ENCODE results near the gene SHANK3. TPM values are rescaled to one million over a fixed set of nuclear protein-coding genes. Genes with fewer than 3 reads are reported as not detected.

SHANK3 gene
- total RNA-seq, 1 experiment from 2014 or later = 1.2 TPM

DNA sequence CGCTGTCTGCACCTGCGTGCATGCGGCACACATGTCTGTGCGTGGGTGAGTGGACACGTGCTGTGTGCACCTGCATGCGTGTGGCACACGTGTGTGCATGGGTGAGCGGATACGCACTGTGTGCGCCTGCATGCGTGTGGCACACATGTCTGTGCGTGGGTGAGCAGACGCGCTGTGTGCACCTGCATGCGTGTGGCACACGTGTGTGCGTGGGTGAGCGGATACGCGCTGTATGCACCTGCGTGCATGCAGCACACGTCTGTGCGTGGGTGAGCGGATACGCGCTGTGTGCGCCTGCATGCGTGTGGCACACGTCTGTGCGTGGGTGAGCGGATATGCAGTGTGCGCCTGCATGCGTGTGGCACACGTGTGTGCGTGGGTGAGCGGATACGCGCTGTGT, 38.3 kb downstream of the SHANK3 start:
- DNase-seq (ENCODE audit: extremely low read depth, low read depth) = no peak

DNA sequence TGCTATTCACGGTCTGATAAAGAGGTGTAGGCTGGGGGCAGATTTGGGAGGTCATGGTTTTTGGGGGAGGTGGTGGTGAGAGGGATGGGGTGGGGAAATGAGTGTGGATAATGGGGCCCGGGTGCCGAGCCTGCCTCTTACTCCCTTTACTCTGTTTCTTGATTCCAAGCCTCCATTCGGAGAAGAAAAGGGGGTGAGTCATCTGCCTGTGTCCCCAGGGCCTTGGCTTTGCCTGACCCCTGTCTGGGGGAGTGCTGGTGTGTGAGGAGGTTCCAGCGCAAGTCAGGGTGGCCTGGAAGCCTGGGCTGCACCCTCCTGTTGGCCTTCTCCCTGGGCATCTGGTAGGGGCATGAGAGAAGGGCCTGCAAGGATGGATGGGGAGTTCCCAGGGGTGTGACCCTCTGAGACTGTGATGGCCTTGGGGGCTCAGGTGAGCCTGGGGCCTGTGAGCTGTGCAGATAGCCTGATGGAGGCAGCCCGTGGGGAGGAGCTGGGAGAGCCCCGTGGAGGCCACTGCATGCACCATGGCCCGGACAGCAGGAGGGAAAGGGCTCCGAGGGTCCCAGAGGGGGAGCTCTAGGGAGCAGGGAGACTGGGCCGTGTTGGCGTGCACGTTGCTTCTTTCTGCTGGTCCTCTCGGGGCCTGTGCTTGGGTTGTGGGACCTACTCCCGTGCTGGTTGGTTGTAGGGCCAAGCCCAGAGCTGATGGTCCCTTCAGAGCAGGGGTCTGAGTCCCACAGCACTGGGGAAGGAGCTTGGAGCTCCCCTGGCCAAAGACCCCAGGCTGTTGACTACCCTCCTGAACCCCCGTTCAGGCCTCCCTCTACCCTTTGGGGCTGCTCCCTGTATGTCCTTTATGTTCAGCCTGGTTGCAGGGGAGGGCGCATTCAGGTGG, 39.1 kb downstream of the SHANK3 start:
- no peak for DNase-seq (ENCODE audit: extremely low read depth, low read depth)

DNA sequence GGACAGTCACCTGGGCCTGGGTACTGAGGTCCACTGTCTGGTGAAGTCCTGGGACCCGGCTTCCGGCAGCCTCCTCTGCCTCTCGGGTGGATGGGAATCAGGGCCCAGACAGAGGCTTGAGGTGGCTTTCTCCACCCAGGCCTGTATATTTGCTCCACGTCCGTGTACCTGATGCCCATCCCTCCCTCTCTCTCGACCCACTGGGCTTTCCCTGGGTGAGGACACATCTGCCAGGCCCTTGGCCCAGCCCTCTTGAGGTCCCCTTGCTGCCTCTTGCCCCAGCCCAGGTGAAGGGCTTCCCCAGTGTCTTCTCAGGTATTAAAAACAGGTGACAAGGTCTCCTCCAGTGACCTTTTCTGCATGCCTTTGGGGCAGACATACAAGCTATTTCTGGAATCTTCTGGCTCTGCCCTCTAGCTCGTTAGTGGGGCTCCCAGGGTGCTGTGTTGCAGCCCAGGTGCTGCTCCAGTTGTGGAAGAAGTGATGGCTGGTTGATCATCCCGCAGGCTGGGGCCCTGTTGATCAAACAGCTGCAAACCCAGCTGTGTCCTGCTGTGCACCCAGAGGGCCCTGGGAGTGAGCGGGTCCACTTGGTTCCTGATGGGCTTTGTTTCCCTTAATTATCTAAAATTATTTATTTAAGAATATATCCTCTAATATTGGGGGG, 39.9 kb downstream of the SHANK3 start:
- no peak for DNase-seq (ENCODE audit: extremely low read depth, low read depth)

DNA sequence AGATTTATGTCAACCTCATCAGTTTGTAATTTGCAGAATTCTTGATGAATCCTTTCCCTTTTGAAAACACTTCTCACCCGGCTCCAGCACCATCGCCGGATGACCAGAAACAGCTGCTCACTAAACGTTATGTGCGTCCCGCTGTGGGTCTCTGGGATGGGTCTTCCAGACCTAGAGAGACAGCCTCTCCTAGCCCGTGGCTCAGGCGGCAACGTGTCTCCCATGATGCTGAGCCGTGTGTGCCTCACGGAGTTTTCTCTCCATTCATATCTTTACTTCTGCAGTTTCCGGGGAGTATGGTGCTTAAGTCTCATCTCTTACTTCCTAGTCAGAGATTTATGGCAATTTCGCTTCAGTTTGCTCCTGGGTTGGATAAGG, 40.4 kb downstream of the SHANK3 start:
- DNase-seq (ENCODE audit: extremely low read depth, low read depth) = no peak

DNA sequence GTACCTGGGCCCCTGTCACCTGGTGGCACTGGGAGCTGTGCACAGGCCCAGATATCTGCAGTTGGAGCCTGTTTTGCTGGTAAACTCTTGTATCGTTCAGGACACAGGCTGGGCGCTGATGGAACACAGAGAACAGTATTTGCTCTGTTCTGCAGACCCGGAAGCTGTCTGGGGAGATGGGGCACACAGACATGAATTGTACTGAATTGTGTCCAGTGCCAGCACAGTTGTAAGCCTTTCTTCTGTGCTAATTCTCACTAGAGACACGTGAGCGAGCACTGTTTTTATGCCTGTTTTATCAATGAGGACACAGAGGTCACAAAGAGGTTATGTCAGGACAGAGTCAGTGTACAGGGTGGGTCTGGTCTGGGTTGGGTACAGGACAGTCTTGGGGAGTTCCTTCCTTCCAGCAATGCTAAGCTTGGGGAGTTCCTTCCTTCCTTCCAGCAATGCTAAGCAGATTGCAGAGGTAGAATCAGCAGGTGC, 41.0 kb downstream of the SHANK3 start:
- no peak for DNase-seq (ENCODE audit: extremely low read depth, low read depth)

DNA sequence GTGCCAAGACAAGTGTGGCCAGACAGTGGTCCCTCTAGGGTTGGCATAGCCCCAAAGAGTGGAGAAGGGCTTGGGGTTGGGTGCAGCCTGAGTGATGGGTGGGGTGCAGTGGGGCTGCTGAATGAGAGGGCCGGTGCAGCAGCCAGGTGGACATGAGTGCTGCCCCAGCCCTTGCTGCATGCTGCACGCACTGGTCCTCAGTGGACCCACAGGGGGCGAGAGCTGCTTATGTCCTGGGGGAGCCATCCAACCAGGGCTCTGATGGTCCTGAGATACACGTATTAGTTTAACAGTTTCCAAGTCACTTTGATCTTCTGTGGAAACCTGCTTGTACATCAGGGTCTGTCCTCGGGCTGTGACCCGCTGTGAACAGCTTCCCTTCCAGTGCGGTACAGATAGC, 41.5 kb downstream of the SHANK3 start:
- no peak for DNase-seq (ENCODE audit: extremely low read depth, low read depth)

DNA sequence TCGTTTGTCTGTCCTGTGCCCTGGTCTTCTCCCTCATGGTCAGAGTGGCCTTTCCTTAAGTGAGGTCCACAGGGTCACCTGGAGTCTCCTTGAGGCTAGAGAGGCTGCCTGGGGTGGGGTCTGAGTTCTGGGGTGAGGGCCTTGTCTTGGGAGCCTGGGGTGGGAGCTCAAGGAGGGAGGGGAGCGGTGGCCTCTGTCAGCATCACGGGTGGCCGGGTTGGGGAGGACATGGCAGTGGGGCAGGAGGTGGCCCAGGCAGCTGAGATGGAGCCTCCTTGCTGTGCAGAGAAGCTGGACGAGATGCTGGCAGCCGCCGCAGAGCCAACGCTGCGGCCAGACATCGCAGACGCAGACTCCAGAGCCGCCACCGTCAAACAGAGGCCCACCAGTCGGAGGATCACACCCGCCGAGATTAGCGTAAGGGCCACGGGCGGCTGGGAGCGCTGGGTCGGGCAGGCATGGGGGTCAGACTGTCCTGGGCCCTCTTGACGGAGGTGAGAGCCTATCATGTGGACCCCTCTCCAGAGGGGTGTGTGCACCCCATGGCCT, 42.1 kb downstream of the SHANK3 start:
- no peak for DNase-seq (ENCODE audit: extremely low read depth, low read depth)

DNA sequence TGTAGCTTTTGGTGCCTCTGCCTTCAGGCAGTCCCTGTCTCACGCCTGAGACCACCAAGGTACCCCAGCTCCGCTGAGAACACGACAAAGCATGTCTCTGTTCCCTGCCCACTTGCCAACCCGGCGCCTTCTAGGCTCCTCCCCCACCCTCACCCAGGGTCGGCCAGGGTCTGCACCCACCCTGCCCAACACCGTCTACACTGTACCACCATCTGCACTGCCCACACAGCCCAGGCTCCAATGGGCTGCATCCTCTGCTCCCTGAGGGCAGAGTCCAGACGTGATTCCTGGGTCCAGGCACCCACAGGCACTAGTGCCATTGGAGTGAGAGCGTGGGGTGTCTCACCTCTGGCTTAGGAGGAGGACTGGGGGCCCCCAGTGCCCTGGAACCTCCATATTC, 42.6 kb downstream of the SHANK3 start:
- no peak for DNase-seq (ENCODE audit: extremely low read depth, low read depth)

DNA sequence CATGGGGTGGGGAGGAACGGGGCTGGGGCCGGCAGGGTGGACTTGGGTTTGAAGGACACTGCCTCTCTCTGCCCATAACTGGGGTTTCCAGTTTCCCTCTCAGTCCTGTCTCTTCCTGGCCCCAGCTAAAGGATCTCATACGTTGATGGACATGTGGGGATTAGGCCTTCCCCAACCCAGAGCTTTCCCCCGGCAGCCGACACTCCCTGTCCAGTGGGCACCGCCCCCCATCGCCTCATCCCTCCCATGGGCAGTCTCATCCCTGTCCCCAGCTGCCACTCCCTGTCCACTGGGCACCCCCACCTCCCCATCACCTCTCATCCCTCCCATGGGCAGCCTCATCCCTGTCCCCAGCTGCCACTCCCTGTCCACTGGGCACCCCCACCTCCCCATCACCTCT, 43.2 kb downstream of the SHANK3 start:
- DNase-seq (ENCODE audit: extremely low read depth, low read depth) = no peak

DNA sequence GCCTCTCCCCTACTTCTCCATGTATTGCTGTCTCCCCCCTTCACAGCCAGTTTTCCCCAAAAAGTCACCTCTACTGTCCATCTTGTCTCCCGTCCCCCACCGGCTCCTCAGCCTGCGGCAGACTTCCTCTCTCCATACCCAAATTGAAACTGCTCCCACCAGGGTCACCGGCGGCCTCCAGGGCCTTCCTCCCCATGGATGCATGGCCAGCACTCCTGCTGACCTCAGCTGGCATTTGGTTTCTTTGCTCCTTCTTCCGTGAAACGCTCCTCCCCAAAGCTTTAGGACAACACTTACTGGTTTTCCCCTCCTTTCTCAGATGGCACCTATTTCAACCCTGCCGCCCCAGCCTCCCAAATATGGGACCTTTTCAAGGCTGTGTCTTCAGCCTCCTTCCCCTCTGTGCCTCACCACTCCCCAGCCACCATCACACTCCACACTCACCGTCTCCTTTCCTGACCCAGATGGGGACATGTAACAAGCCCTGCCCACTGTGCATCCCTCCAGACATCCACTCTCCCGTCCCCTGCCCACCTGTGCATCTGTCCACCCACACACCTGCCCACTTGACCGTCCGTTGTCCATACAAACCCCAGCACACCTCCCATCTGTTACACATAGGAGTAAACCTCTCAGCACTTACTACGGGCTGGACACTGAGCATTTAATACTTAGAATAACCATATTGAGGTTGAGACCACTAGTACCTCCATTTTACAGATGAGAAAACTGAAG, 43.8 kb downstream of the SHANK3 start:
- DNase-seq (ENCODE audit: extremely low read depth, low read depth) = no peak

DNA sequence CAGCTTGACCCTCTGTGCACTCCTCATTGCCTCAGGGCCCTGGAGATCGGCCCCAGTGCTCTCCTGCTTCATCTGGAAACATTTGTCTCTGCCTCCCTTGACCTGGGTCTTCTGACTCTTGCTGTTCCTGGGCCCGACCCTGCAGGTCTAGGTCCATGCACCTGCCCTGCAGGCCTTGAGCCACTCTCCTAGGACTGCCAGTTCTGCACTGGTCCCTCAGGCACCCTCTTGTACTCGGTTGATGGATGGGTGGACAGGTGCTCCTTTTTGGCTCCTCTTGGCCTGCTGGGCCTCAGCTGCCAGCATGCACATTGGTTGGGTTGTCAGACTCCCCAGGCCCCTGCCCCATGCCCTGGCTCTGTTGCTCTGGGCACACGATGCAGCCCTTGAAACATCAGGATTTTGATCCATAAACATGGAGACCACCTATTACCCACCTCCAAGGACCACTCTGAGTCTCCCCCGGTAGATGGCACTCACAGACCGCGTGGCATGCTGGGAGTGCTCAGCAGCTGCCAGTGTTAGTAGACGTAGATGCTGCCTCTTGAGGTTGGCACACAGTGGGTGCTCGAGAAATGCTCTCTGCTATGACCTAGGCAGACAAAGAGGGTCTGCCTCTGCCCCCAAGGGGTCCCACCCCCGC, 45.2 kb downstream of the SHANK3 start:
- DNase-seq (ENCODE audit: extremely low read depth, low read depth) = no peak

DNA sequence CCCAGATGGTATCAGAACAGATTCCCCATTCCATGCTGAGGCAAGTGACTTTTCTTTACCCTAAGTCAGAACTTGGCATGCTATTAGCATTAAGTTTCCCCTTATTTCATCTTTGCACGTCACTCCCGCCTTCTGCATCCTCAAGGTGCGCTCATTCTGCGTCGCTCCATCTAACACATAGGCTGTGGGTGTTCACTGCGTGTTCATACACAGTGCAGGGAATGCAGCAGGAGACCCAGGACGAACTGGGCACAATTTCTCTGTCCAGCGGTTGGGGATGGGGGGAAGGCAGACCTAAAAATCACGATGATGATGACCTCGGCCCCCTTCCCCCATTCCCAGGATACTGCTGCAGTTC, 45.7 kb downstream of the SHANK3 start:
- DNase-seq (ENCODE audit: extremely low read depth, low read depth) = no peak

DNA sequence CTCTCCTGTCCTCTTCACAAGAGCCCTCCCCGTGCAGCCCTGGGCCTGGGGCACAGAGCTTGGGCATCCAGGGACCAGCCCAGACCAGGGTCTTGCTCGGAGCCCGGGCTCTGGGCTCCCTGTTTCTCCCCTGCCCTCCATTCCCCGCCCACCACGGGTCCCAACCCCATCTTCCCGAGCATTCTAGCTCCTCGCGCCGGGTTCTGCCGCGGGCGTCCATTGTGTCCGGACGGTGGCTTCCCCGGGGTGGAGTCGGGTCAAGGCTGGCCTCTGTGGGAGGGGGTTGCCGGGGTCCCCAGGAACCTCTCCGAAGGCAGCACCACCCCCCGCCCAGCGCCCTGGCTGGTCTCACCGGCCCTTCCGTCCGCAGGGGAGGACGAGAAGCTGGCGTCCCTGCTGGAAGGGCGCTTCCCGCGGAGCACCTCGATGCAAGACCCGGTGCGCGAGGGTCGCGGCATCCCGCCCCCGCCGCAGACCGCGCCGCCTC, 47.2 kb downstream of the SHANK3 start:
- DNase-seq (ENCODE audit: extremely low read depth, low read depth) = no peak

DNA sequence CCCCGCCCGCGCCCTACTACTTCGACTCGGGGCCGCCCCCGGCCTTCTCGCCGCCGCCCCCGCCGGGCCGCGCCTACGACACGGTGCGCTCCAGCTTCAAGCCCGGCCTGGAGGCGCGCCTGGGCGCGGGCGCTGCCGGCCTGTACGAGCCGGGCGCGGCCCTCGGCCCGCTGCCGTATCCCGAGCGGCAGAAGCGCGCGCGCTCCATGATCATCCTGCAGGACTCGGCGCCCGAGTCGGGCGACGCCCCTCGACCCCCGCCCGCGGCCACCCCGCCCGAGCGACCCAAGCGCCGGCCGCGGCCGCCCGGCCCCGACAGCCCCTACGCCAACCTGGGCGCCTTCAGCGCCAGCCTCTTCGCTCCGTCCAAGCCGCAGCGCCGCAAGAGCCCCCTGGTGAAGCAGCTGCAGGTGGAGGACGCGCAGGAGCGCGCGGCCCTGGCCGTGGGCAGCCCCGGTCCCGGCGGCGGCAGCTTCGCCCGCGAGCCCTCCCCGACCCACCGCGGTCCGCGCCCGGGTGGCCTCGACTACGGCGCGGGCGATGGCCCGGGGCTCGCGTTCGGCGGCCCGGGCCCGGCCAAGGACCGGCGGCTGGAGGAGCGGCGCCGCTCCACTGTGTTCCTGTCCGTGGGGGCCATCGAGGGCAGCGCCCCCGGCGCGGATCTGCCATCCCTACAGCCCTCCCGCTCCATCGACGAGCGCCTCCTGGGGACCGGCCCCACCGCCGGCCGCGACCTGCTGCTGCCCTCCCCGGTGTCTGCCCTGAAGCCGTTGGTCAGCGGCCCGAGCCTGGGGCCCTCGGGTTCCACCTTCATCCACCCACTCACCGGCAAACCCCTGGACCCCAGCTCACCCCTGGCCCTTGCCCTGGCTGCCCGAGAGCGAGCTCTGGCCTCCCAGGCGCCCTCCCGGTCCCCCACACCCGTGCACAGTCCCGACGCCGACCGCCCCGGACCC, 48.0 kb downstream of the SHANK3 start:
- no peak for DNase-seq (ENCODE audit: extremely low read depth, low read depth)

DNA sequence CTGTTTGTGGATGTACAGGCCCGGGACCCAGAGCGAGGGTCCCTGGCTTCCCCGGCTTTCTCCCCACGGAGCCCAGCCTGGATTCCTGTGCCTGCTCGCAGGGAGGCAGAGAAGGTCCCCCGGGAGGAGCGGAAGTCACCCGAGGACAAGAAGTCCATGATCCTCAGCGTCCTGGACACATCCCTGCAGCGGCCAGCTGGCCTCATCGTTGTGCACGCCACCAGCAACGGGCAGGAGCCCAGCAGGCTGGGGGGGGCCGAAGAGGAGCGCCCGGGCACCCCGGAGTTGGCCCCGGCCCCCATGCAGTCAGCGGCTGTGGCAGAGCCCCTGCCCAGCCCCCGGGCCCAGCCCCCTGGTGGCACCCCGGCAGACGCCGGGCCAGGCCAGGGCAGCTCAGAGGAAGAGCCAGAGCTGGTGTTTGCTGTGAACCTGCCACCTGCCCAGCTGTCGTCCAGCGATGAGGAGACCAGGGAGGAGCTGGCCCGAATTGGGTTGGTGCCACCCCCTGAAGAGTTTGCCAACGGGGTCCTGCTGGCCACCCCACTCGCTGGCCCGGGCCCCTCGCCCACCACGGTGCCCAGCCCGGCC, 48.7 kb downstream of the SHANK3 start:
- no peak for DNase-seq (ENCODE audit: extremely low read depth, low read depth)

DNA sequence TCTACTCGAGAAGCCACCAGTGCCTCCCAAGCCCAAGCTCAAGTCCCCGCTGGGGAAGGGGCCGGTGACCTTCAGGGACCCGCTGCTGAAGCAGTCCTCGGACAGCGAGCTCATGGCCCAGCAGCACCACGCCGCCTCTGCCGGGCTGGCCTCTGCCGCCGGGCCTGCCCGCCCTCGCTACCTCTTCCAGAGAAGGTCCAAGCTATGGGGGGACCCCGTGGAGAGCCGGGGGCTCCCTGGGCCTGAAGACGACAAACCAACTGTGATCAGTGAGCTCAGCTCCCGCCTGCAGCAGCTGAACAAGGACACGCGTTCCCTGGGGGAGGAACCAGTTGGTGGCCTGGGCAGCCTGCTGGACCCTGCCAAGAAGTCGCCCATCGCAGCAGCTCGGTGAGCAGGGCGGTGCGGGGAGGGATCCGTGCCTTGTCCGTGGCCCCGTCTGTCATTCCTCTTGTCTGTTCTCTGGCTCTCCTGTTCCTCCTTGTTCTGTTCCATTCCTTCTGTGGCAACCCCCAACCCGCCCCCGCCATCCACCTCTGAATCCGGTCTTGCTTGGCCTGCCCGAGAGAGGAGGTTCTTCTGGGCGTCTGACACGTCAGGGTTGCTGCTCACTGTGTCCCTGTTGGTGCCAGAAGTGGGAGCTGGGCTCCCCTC, 49.6 kb downstream of the SHANK3 start:
- no peak for DNase-seq (ENCODE audit: extremely low read depth, low read depth)
